H1 (cell line): ENCODE measurements around the gene MRPS18B. TPM values are rescaled to one million over a fixed set of nuclear protein-coding genes. Genes with fewer than 3 reads are reported as not detected.

ENCODE experiments used
- CTCF ChIA-PET: fragments of 300-600 bp; sonication (Branson Sonifier 250); formaldehyde crosslinking; loops from one replicate; lab custom pipeline; 2021; ENCODE audit not compliant: partially characterized antibody; lab: Charles Lee
- POLR2A ChIA-PET: fragments of 300-600 bp; sonication (Branson Sonifier 250); formaldehyde crosslinking; loops from one replicate; lab custom pipeline; 2021; ENCODE audit warnings: inconsistent platforms; ENCODE audit not compliant: partially characterized antibody; lab: Charles Lee
- DNase-seq, 2 experiments: peaks; one replicate each; pipeline versions ENCODE4 v3.0.0 to v3.0.0-alpha.2; 2010 to 2022; ENCODE audit warnings: low spot score in 2 of 2, low read depth in 1 of 2, mixed read lengths in 1 of 2
- FAIRE-seq: peaks from 2 replicates; lab custom pipeline; 2011; peaks lifted over from hg19 to GRCh38; lab: Jason Lieb, UNC
- H2AFZ ChIP-seq: 2 replicates; pipeline ENCODE4 v1.8.1; 2012; ENCODE audit warnings: low read length, inconsistent platforms
- H2AK5ac ChIP-seq: 2 replicates; pipeline ENCODE4 v1.6.1; 2013; ENCODE audit warnings: low read depth, low read length
- H2BK120ac ChIP-seq: replicated peaks from 2 replicates; pipeline ENCODE3; 2013; ENCODE audit warnings: low read depth, low read length, inconsistent platforms
- H2BK12ac ChIP-seq: 2 replicates; pipeline ENCODE4 v1.6.1; 2013; ENCODE audit warnings: low read depth, low read length
- H2BK15ac ChIP-seq: 2 replicates; pipeline ENCODE4 v1.6.1; 2013; ENCODE audit warnings: low read length
- H2BK20ac ChIP-seq: 2 replicates; pipeline ENCODE4 v1.6.1; 2013; ENCODE audit warnings: low read length
- H2BK5ac ChIP-seq: 2 replicates; pipeline ENCODE4 v1.6.1; 2013; ENCODE audit warnings: low read depth, low read length
- H3K14ac ChIP-seq: 2 replicates; pipeline ENCODE4 v1.6.1; 2013; ENCODE audit warnings: inconsistent platforms; ENCODE audit not compliant: insufficient read length
- H3K18ac ChIP-seq: 2 replicates; pipeline ENCODE4 v1.6.1; 2013; ENCODE audit warnings: low read length; ENCODE audit errors: extremely low read depth
- H3K23ac ChIP-seq: 2 replicates; pipeline ENCODE4 v1.6.1; 2013; ENCODE audit warnings: inconsistent platforms; ENCODE audit not compliant: insufficient read length
- H3K23me2 ChIP-seq: 2 replicates; pipeline ENCODE4 v1.6.1; 2013; ENCODE audit warnings: low read depth, low read length
- H3K27ac ChIP-seq: 2 replicates; pipeline ENCODE4 v1.6.1; 2011; ENCODE audit warnings: low read depth, low read length, inconsistent platforms
- H3K27me3 ChIP-seq, 4 experiments: replicated peaks in 1 of 4; 1 replicate in 1 of 4; 2 replicates in 3 of 4; pipeline versions ENCODE4 v1.6.1 to v1.8.1; 2011 to 2013; ENCODE audit warnings: low read length in 3 of 4, mild to moderate bottlenecking in 3 of 4, inconsistent platforms in 2 of 4, mixed read lengths in 2 of 4, moderate library complexity in 1 of 4; ENCODE audit not compliant: control insufficient read depth in 3 of 4, insufficient read depth in 3 of 4; ENCODE audit errors: extremely low read depth in 1 of 4
- H3K36me3 ChIP-seq, 4 experiments: 2 replicates each; pipeline versions ENCODE4 v1.6.1 to v1.8.1; 2011 to 2013; ENCODE audit warnings: mild to moderate bottlenecking in 4 of 4, low read length in 3 of 4, moderate library complexity in 2 of 4, control low read depth in 1 of 4, inconsistent platforms in 1 of 4; ENCODE audit not compliant: insufficient read depth in 4 of 4, control insufficient read depth in 2 of 4
- H3K4ac ChIP-seq: replicated peaks from 2 replicates; pipeline ENCODE3; 2013; ENCODE audit warnings: low read length, low read depth, mixed read lengths, inconsistent platforms; ENCODE audit not compliant: insufficient read length
- H3K4me1 ChIP-seq, 4 experiments: replicated peaks in 1 of 4; 1 replicate in 1 of 4; 2 replicates in 3 of 4; pipeline versions ENCODE4 v1.6.1 to v1.8.1; 2011 to 2013; ENCODE audit warnings: low read length in 3 of 4, inconsistent platforms in 2 of 4, mixed read lengths in 1 of 4; ENCODE audit not compliant: insufficient read depth in 4 of 4, control insufficient read depth in 3 of 4
- H3K4me2 ChIP-seq, 2 experiments: 2 replicates each; pipeline versions ENCODE4 v1.6.1 to v1.8.1; 2011 to 2013; ENCODE audit warnings: low read depth in 2 of 2, low read length in 2 of 2, control low read depth in 1 of 2, inconsistent platforms in 1 of 2, mild to moderate bottlenecking in 1 of 2; ENCODE audit not compliant: insufficient read depth in 1 of 2
- H3K4me3 ChIP-seq, 4 experiments: fragments of 200-600, 300-600 bp in 1 of 4; sonication (generic), shearing (Covaris generic), sonication (Bioruptor Twin) in 1 of 4; 2 replicates each; pipeline versions ENCODE4 v1.5.1 to v1.8.1; 2011 to 2016; ENCODE audit warnings: low read length in 4 of 4, low read depth in 3 of 4, control low read depth in 2 of 4, inconsistent platforms in 2 of 4, mild to moderate bottlenecking in 2 of 4, mixed read lengths in 1 of 4, moderate library complexity in 1 of 4; ENCODE audit not compliant: insufficient read depth in 2 of 4; ENCODE audit errors: extremely low read depth in 1 of 4
- H3K56ac ChIP-seq: replicated peaks from 2 replicates; pipeline ENCODE3; 2013; ENCODE audit warnings: low read depth, mild to moderate bottlenecking, mixed read lengths, low read length, inconsistent platforms; ENCODE audit not compliant: insufficient read length
- H3K79me1 ChIP-seq: 2 replicates; pipeline ENCODE4 v1.6.1; 2013; ENCODE audit warnings: low read depth, low read length, control low read depth
- H3K79me2 ChIP-seq, 2 experiments: 2 replicates each; pipeline versions ENCODE4 v1.6.1 to v1.8.1; 2012 to 2013; ENCODE audit warnings: low read length in 2 of 2, mild to moderate bottlenecking in 2 of 2, inconsistent platforms in 1 of 2; ENCODE audit not compliant: insufficient read depth in 2 of 2, control insufficient read depth in 1 of 2
- H3K9ac ChIP-seq, 4 experiments: replicated peaks in 1 of 4; 1 replicate in 1 of 4; 2 replicates in 3 of 4; pipeline versions ENCODE4 v1.6.1 to v1.8.1; 2011 to 2013; ENCODE audit warnings: low read depth in 3 of 4, low read length in 3 of 4, control low read depth in 2 of 4, mild to moderate bottlenecking in 2 of 4, moderate library complexity in 2 of 4, inconsistent platforms in 1 of 4; ENCODE audit errors: extremely low read depth in 1 of 4
- H3K9me3 ChIP-seq, 2 experiments: 2 replicates each; pipeline versions ENCODE4 v1.6.1 to v1.8.1; 2012 to 2013; ENCODE audit warnings: mild to moderate bottlenecking in 2 of 2, moderate library complexity in 2 of 2, control low read depth in 1 of 2, inconsistent platforms in 1 of 2, low read depth in 1 of 2, low read length in 1 of 2, mixed read lengths in 1 of 2; ENCODE audit not compliant: insufficient read depth in 2 of 2
- H4K20me1 ChIP-seq, 2 experiments: replicated peaks in 1 of 2; 2 replicates each; pipeline versions ENCODE3 to v1.8.1; 2011 to 2013; ENCODE audit warnings: inconsistent platforms in 2 of 2, low read length in 2 of 2, mild to moderate bottlenecking in 1 of 2; ENCODE audit not compliant: insufficient read depth in 2 of 2, control insufficient read depth in 1 of 2
- H4K5ac ChIP-seq: 2 replicates; pipeline ENCODE4 v1.6.1; 2013; ENCODE audit warnings: low read length, low read depth, mixed read lengths, inconsistent platforms; ENCODE audit not compliant: insufficient read length
- H4K8ac ChIP-seq: 2 replicates; pipeline ENCODE4 v1.8.0; 2013; ENCODE audit warnings: mild to moderate bottlenecking, moderate library complexity, low read length, inconsistent platforms; ENCODE audit not compliant: insufficient read depth; ENCODE audit errors: extremely low read depth
- H4K91ac ChIP-seq: replicated peaks from 2 replicates; pipeline ENCODE3; 2013; ENCODE audit warnings: low read length, mixed read lengths, inconsistent platforms; ENCODE audit not compliant: insufficient read length
- ATF3 ChIP-seq: IDR thresholded peaks from 2 replicates; pipeline ENCODE4 v1.6.1; 2011; ENCODE audit warnings: low read depth, mild to moderate bottlenecking, low read length; ENCODE audit not compliant: insufficient read depth
- CEBPB ChIP-seq: IDR thresholded peaks from 2 replicates; pipeline ENCODE4 v1.6.1; 2012; ENCODE audit warnings: low read depth, low read length
- CREB1 ChIP-seq: IDR thresholded peaks from 2 replicates; pipeline ENCODE4 v1.6.1; 2012; ENCODE audit warnings: inconsistent platforms
- E2F6 ChIP-seq: IDR thresholded peaks from 2 replicates; pipeline ENCODE4 v1.6.1; 2012; ENCODE audit warnings: inconsistent platforms
- NRF1 ChIP-seq: IDR thresholded peaks from 2 replicates; pipeline ENCODE4 v1.6.1; 2011; ENCODE audit warnings: mild to moderate bottlenecking, low read depth, low read length, improper control_type of control experiment
- SIN3A ChIP-seq, 2 experiments: IDR thresholded peaks in 1 of 2; conservative IDR thresholded peaks in 1 of 2; 2 replicates each; pipeline ENCODE4 v1.6.1; 2011 to 2012; ENCODE audit warnings: low read length in 2 of 2, improper control_type of control experiment in 1 of 2, low read depth in 1 of 2, mild to moderate bottlenecking in 1 of 2
- SIX5 ChIP-seq: IDR thresholded peaks from 2 replicates; pipeline ENCODE4 v1.6.1; 2011; ENCODE audit warnings: mild to moderate bottlenecking, low read depth, low read length
- SP2 ChIP-seq: IDR thresholded peaks from 2 replicates; pipeline ENCODE4 v1.6.1; 2012; ENCODE audit warnings: mild to moderate bottlenecking, low read length, inconsistent platforms
- SRF ChIP-seq: IDR thresholded peaks from 2 replicates; pipeline ENCODE4 v1.6.1; 2011; ENCODE audit warnings: mild to moderate bottlenecking, low read depth, low read length, moderate library complexity
- TAF7 ChIP-seq: optimal IDR thresholded peaks from 2 replicates; pipeline ENCODE3; 2011; ENCODE audit warnings: low read depth, mild to moderate bottlenecking, inconsistent platforms, low read length, moderate library complexity, borderline replicate concordance
- WGBS, 2 experiments: shearing (Covaris generic) in 1 of 2; methylation state at CpG; one replicate each; pipeline versions ENCODE4 v1.1.6 to v1.1.7; 2013 to 2015; ENCODE audit warnings: low lambda C conversion rate in 2 of 2, mixed read lengths in 2 of 2, inconsistent platforms in 1 of 2, low coverage in 1 of 2, missing lambda C conversion rate in 1 of 2; ENCODE audit not compliant: insufficient replicate concordance in 2 of 2, insufficient coverage in 1 of 2, insufficient read length in 1 of 2; ENCODE audit errors: extremely low coverage in 1 of 2, missing lambda C conversion rate in 1 of 2; 5-methylcytosine and 5-hydroxymethylcytosine counted together
- polyA plus RNA-seq, 7 experiments: library from polyadenylated mRNA; depleted of rRNA in 3 of 7; stranded (reverse) in 5 of 7; unstranded in 2 of 7; fragments of >200 nt in 5 of 7; fragments of 200-250 nt in 2 of 7; gene quantifications; 1 replicate in 5 of 7; 2 replicates in 1 of 7; 4 replicates in 1 of 7; pipeline versions ENCODE4 v1.2.1 to v1.2.3, GENCODE V29; 2011 to 2013; ENCODE audit warnings: missing spikeins in 2 of 7, mixed read lengths in 2 of 7
- total RNA-seq: library from RNA; stranded (reverse); fragmentation: NEBNext Ultra II Directional; extraction: Animal tissue kit (Norgen Biotek cat#: 25700); gene quantifications from 2 replicates; pipeline ENCODE4 v1.2.1, GENCODE V29; 2021

The MRPS18B gene
- total and polyA plus RNA-seq, 2 of the 8 experiments (the other 6 are each of a cell fraction or from before 2014, with no cell fraction given) = 57.8 to 83.3 TPM

GRCh38 chr6:30646450-30647241 lies 29.0 kb downstream of the MRPS18B start, which contains the start of gene C6orf136:
Gene C6orf136, plus strand, starts transcription at chr6:30647133. Its CDS starts 99 bp downstream, at chr6:30647232.
- H3K36me3 ChIP-seq = peaks cover 4 to 13% (median 6%) of the 10 kb centered on the region in 4 experiments; a peak in 5 of 8 replicates
- H3K23ac ChIP-seq = no peak within 1 kb of the TSS
- H2AFZ ChIP-seq = 0 out of 2 replicates have a peak within 1 kb of the TSS, but pooled peaks have one; percentile 2
- H3K79me1 ChIP-seq = peaks cover 8% of the 10 kb centered on the region
- H3K79me2 ChIP-seq = peaks cover 3 to 20% of the 10 kb centered on the region in 2 experiments; a peak in 3 of 4 replicates
- peak within 1 kb of the TSS; percentile 84 for H3K4ac ChIP-seq
- no peaks in the 10 kb centered on the region for H3K9me3 ChIP-seq
- H2BK120ac ChIP-seq = no peak within 1 kb of the TSS
- ChIA-PET CTCF (interaction anchor here (1.3 to 1.4 kb wide), 2 partner anchors 26 to 48 kb away, joined by 3 to 4 read pairs; partner anchors contain the start of gene DHX16), POLR2A (interaction anchor here (0.7 to 3.3 kb wide), 20 partner anchors 9 to 261 kb away, joined by 3 to 23 read pairs (median 4); partner anchors contain the start of genes ABCF1, GTF2H4, MDC1 and MRPS18B)
- peak within 1 kb of the TSS; percentile 100 for H4K5ac ChIP-seq
- no peak within 1 kb of the TSS for H3K14ac ChIP-seq
- H3K4me3 ChIP-seq = peak within 1 kb of the TSS; percentile 74 to 91 (median 85)
- H4K8ac ChIP-seq = peak within 1 kb of the TSS; percentile 96
- peak within 1 kb of the TSS; percentile 51 to 79 (median 70) for H3K9ac ChIP-seq
- DNase-seq (peak; percentile 75 to 87), FAIRE-seq (no peak)
- H2BK5ac ChIP-seq = peak within 1 kb of the TSS; percentile 96
- H3K4me2 ChIP-seq = peak within 1 kb of the TSS; percentile 76 to 86
- H3K27ac ChIP-seq = peak within 1 kb of the TSS; percentile 66
- H3K27me3 ChIP-seq = no peaks in the 10 kb centered on the region
- peaks cover 0 to 2% of the 10 kb centered on the region in 2 experiments for H4K20me1 ChIP-seq
- H2BK20ac ChIP-seq = no peak within 1 kb of the TSS
- peak within 1 kb of the TSS; percentile 98 for H3K18ac ChIP-seq
- 31% methylated on average over 16 of the region's 37 CpGs; no CpG with 5 or more reads in 1 of the 2 experiments for WGBS, 2 experiments
- peak within 1 kb of the TSS; percentile 93 for H3K56ac ChIP-seq
- no peak within 1 kb of the TSS for H2BK12ac ChIP-seq
- H3K23me2 ChIP-seq = peaks cover 5% of the 10 kb centered on the region; the same call in 1 of the 2 replicates
- H2AK5ac ChIP-seq = no peak within 1 kb of the TSS
- peak within 1 kb of the TSS; percentile 99 for H4K91ac ChIP-seq
- peak within 1 kb of the TSS; percentile 97; the same call in 1 of the 2 replicates for H2BK15ac ChIP-seq
- peaks cover 0 to 6% (median 4%) of the 10 kb centered on the region in 4 experiments; a peak in 5 of 7 replicates for H3K4me1 ChIP-seq
- TF ChIP-seq E2F6 (0 out of 2 replicates have a peak, but pooled peaks have one; percentile 8), SIX5 (no peak), CREB1 (no peak), TAF7 (peak; percentile 39), SRF (no peak), SIN3A (conservative IDR thresholded peaks at IDR 0.05 in 1 of 2, IDR thresholded peaks at IDR 0.05 in 1 of 2; ENCODE audit: low read depth in 1 of 2, low read length in 2 of 2) (peak in 1 of 2 experiments; percentile 77; a peak in 3 of 4 replicates), SP2 (no peak), ATF3 (no peak), CEBPB (peak; percentile 72; the same call in 1 of the 2 replicates), NRF1 (peak; percentile 97)
